Left ventricle myocardium inferior (tissue), 1 donor: ENCODE data around the gene MAPK4. TPM values are rescaled to one million over a fixed set of nuclear protein-coding genes. Genes with fewer than 3 reads are reported as not detected.

ENCODE experiments used
- DNase-seq: peaks from one replicate; pipeline ENCODE4 v3.0.0-alpha.2; 2020
- H3K27ac ChIP-seq: fragments of 200-600 bp; replicated peaks from 2 replicates; pipeline ENCODE4 v1.8.0; 2021
- H3K27me3 ChIP-seq: fragments of 200-600 bp; 2 replicates; pipeline ENCODE4 v1.8.0; 2021; ENCODE audit warnings: low read depth
- H3K36me3 ChIP-seq: fragments of 200-600 bp; 2 replicates; pipeline ENCODE4 v1.8.0; 2021
- H3K4me1 ChIP-seq: fragments of 200-600 bp; 2 replicates; pipeline ENCODE4 v1.8.0; 2021
- H3K4me3 ChIP-seq: fragments of 200-600 bp; 2 replicates; pipeline ENCODE4 v1.8.0; 2021; ENCODE audit warnings: mild to moderate bottlenecking, moderate library complexity
- H3K9me3 ChIP-seq: fragments of 200-600 bp; replicated peaks from 2 replicates; pipeline ENCODE4 v1.8.0; 2021
- CTCF ChIP-seq: fragments of 200-600 bp; IDR thresholded peaks from 2 replicates; pipeline ENCODE4 v1.8.0; 2021; ENCODE audit warnings: antibody characterized with exemption, mild to moderate bottlenecking, borderline replicate concordance
- intact Hi-C: fragments of 100-400 bp; cut with micrococcal nuclease; formaldehyde crosslinking; loops from one replicate; pipeline ENCODE4 v1.11.0; 2022
- total RNA-seq: library from RNA; stranded (reverse); fragmentation: NEBNext Ultra II Directional; extraction: Animal tissue kit (Norgen Biotek cat#: 25700); gene quantifications from one replicate; pipeline ENCODE4 v1.2.1, GENCODE V29; 2021
- donor health status: DM: no; HTN: yes; CAD: no; lungs with severe emphysema.

The MAPK4 gene
- total RNA-seq, 1 donor from 2014 or later: 21.7 TPM

- Histone ChIP-seq H3K9me3 (peaks cover 6% of the 10 kb centered on the region), H3K4me1 (peaks cover 33% of the 10 kb centered on the region), H3K4me3 (no peak overlapping the region), H3K36me3 (no peaks in the 10 kb centered on the region), H3K27ac (no peak overlapping the region), H3K27me3 (no peaks in the 10 kb centered on the region)
- TF ChIP-seq CTCF: no peak
- intact Hi-C loops: no loop called here
- DNase-seq: no peak
These were observed 50.5 kb downstream of the MAPK4 start for GRCh38 chr18:50610349-50610748.

- peak overlapping the region; percentile 21 for H3K27ac ChIP-seq
- peaks cover 6% of the 10 kb centered on the region for H3K9me3 ChIP-seq
- DNase-seq: no peak
- intact Hi-C loops: no loop called here
- H3K27me3 ChIP-seq: no peaks in the 10 kb centered on the region
- H3K4me3 ChIP-seq: no peak overlapping the region
- no peak for TF ChIP-seq CTCF
- no peaks in the 10 kb centered on the region for H3K36me3 ChIP-seq
- peaks cover 38% of the 10 kb centered on the region for H3K4me1 ChIP-seq
These were observed 51.6 kb downstream of the MAPK4 start for GRCh38 chr18:50611529-50611941.

GRCh38 chr18:50614838-50615237, 55.0 kb downstream of the MAPK4 start:
- no peak overlapping the region for H3K27ac ChIP-seq
- H3K9me3 ChIP-seq: peaks cover 6% of the 10 kb centered on the region
- no peak for TF ChIP-seq CTCF
- no peaks in the 10 kb centered on the region for H3K27me3 ChIP-seq
- intact Hi-C loops: no loop called here
- H3K4me3 ChIP-seq: no peak overlapping the region
- peaks cover 27% of the 10 kb centered on the region for H3K4me1 ChIP-seq
- no peaks in the 10 kb centered on the region for H3K36me3 ChIP-seq
- DNase-seq: no peak

GRCh38 chr18:50616484-50617048, 56.7 kb downstream of the MAPK4 start:
- TF ChIP-seq CTCF: no peak
- intact Hi-C loops: no loop called here
- Histone ChIP-seq H3K4me3 (no peak overlapping the region), H3K27me3 (no peaks in the 10 kb centered on the region), H3K27ac (no peak overlapping the region), H3K9me3 (peaks cover 6% of the 10 kb centered on the region), H3K4me1 (peaks cover 22% of the 10 kb centered on the region), H3K36me3 (no peaks in the 10 kb centered on the region)
- DNase-seq: no peak

GRCh38 chr18:50619861-50620275, 60.0 kb downstream of the MAPK4 start:
- Histone ChIP-seq H3K27ac (no peak overlapping the region), H3K4me1 (peaks cover 18% of the 10 kb centered on the region), H3K27me3 (no peaks in the 10 kb centered on the region), H3K4me3 (no peak overlapping the region), H3K9me3 (no peaks in the 10 kb centered on the region), H3K36me3 (no peaks in the 10 kb centered on the region)
- TF ChIP-seq CTCF: no peak
- intact Hi-C loops: no loop called here
- DNase-seq: no peak
